ENCODE measurements around the gene SPATA18.

Gene SPATA18

GRCh38 chr4:52032005-52032404 is 19.1 kb upstream of the SPATA18 start:
- no peak for TF ChIP-seq REST (IDR thresholded peaks at IDR 0.05; ENCODE audit: low read depth)
- TF ChIP-seq FOXM1 (IDR thresholded peaks at IDR 0.05; ENCODE audit: borderline replicate concordance, low read depth) = no peak
- no peak for TF ChIP-seq EP300 (IDR thresholded peaks at IDR 0.05; ENCODE audit: borderline replicate concordance)
- no peak for TF ChIP-seq RAD21 (IDR thresholded peaks at IDR 0.05; ENCODE audit: low read depth)
- TF ChIP-seq TCF12 (IDR thresholded peaks at IDR 0.05; ENCODE audit: low read depth) = no peak
- no peak for TF ChIP-seq MAX (IDR thresholded peaks at IDR 0.05)
- no peak for TF ChIP-seq NFIC (IDR thresholded peaks at IDR 0.05)
- TF ChIP-seq TEAD4 (IDR thresholded peaks at IDR 0.05) = no peak
- TF ChIP-seq USF1 (IDR thresholded peaks at IDR 0.05) = no peak
- no peak for TF ChIP-seq YY1 (IDR thresholded peaks at IDR 0.05; ENCODE audit: low read depth)
- TF ChIP-seq CREB1 (IDR thresholded peaks at IDR 0.05; ENCODE audit: low read depth) = no peak
- no peak for TF ChIP-seq ZBTB7A (IDR thresholded peaks at IDR 0.05; ENCODE audit: low read depth)
- TF ChIP-seq TAF1 (IDR thresholded peaks at IDR 0.05; ENCODE audit: low read depth) = no peak
- no peak for TF ChIP-seq EGR1 (IDR thresholded peaks at IDR 0.05)
- TF ChIP-seq CEBPB (IDR thresholded peaks at IDR 0.05) = no peak

GRCh38 chr4:52035190-52035589 is 15.9 kb upstream of the SPATA18 start:
- TF ChIP-seq CREB1 (IDR thresholded peaks at IDR 0.05; ENCODE audit: low read depth) = no peak
- no peak for TF ChIP-seq USF1 (IDR thresholded peaks at IDR 0.05)
- no peak for TF ChIP-seq TAF1 (IDR thresholded peaks at IDR 0.05; ENCODE audit: low read depth)
- TF ChIP-seq YY1 (IDR thresholded peaks at IDR 0.05; ENCODE audit: low read depth) = no peak
- TF ChIP-seq ZBTB7A (IDR thresholded peaks at IDR 0.05; ENCODE audit: low read depth) = no peak
- no peak for TF ChIP-seq EGR1 (IDR thresholded peaks at IDR 0.05)
- TF ChIP-seq EP300 (IDR thresholded peaks at IDR 0.05; ENCODE audit: borderline replicate concordance) = no peak
- no peak for TF ChIP-seq CEBPB (IDR thresholded peaks at IDR 0.05)
- no peak for TF ChIP-seq FOXM1 (IDR thresholded peaks at IDR 0.05; ENCODE audit: borderline replicate concordance, low read depth)
- no peak for TF ChIP-seq REST (IDR thresholded peaks at IDR 0.05; ENCODE audit: low read depth)
- no peak for TF ChIP-seq TCF12 (IDR thresholded peaks at IDR 0.05; ENCODE audit: low read depth)
- TF ChIP-seq MAX (IDR thresholded peaks at IDR 0.05) = no peak
- TF ChIP-seq NFIC (IDR thresholded peaks at IDR 0.05) = no peak

- TF ChIP-seq ZBTB7A (IDR thresholded peaks at IDR 0.05; ENCODE audit: low read depth) (no peak), USF1 (IDR thresholded peaks at IDR 0.05) (no peak), YY1 (IDR thresholded peaks at IDR 0.05; ENCODE audit: low read depth) (no peak), EP300 (IDR thresholded peaks at IDR 0.05; ENCODE audit: borderline replicate concordance) (no peak), TEAD4 (IDR thresholded peaks at IDR 0.05) (no peak), FOXM1 (IDR thresholded peaks at IDR 0.05; ENCODE audit: borderline replicate concordance, low read depth) (no peak), EGR1 (IDR thresholded peaks at IDR 0.05) (no peak), TAF1 (IDR thresholded peaks at IDR 0.05; ENCODE audit: low read depth) (no peak), RAD21 (IDR thresholded peaks at IDR 0.05; ENCODE audit: low read depth) (no peak), CEBPB (IDR thresholded peaks at IDR 0.05) (no peak), CREB1 (IDR thresholded peaks at IDR 0.05; ENCODE audit: low read depth) (no peak), REST (IDR thresholded peaks at IDR 0.05; ENCODE audit: low read depth) (no peak), NFIC (IDR thresholded peaks at IDR 0.05) (no peak), MAX (IDR thresholded peaks at IDR 0.05) (no peak), TCF12 (IDR thresholded peaks at IDR 0.05; ENCODE audit: low read depth) (no peak)
Measured at GRCh38 chr4:52036886-52037530, 14.1 kb upstream of the SPATA18 start.
